Measurements from ENCODE around the gene NFKBIA. TPM values are rescaled to one million over a fixed set of nuclear protein-coding genes. Genes with fewer than 3 reads are reported as not detected.

The NFKBIA gene
- total RNA-seq, 2 experiments from 2014 or later = 264 to 298 TPM

DNA sequence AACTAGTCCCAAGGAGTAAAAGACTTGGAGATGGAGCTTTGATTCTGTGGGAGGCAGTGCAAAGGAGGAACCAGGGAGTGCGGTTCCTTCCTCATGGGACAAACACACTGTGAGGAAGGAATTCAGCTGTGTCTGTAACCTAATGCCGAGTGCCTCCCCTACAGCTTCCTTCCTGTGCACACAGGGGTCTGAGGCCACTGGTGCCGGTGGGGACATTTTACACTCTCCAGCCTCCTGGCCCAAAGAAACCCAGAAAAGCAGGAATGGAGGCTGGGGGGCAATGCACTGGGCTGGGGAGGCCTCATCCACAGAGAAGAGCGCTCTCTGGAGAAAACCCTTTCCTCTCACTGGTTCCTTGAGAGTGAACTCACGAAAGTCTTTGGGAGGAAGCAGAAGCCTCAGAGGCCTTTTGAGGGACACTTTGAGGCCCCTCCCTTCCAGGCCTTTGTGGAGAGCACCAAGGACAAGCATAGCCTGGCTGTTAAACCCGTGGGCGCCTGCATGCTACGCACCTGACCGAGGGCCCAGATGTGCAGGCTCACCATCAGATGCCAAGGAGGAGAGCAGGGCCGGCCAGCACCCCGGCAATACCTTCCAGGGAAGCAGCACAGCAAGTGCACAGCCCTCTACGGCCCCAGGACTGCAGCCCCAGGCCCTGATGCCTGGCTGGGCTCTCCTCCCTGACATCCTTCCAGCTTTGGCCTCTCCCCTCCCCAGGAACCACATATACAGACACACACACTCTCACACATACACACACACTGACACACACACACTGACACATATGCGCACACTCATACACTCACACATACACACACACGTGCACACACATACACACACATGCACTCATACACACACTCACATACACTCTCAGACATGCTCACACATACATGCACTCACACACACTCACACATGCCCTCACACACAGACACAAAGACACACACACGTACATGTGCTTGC, 52.0 kb downstream of the NFKBIA start:
- no peaks in the 10 kb centered on the region for H3K36me3 Mint-ChIP-seq (ENCODE audit: low read depth)
- DNase-seq (no peak), ATAC-seq (no peak)
- H3K4me3 Mint-ChIP-seq = no peak overlapping the region
- POLR2A ChIA-PET = no interaction called here
- intact Hi-C loops (cut with DNase I, micrococcal nuclease) = no loop called here
- peaks cover 34% of the 10 kb centered on the region for H3K4me1 Mint-ChIP-seq
- H3K27ac Mint-ChIP-seq = no peak overlapping the region
- CTCF ChIA-PET = interaction anchor here (0.6 to 1.5 kb wide), 3 partner anchors 14 to 23 kb away, joined by 3 to 6 read pairs (median 4); no protein-coding TSS in a partner anchor
- H3K27me3 Mint-ChIP-seq = no peaks in the 10 kb centered on the region
- H3K9me3 Mint-ChIP-seq (ENCODE audit: low read depth) = no peaks in the 10 kb centered on the region

DNA sequence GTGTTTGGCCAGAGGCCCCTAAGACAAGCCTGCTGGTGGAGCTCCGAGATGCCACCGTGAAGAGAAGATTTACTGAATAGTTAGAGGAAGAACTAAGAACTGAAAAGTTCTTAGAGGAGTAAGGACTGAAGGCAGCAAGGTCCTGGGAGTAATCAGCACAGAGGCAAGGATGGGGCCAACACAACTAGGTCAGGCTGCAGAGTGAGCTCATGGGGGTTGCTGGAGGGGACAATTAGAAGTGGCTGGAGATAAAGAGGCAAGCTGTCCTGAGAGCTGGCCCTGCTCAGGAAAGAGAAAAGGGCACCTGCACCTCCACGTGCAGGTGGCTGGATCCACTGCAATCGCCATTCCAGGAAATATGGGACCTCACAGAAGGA, 52.7 kb downstream of the NFKBIA start:
- peak overlapping the region; percentile 15 for H3K27ac Mint-ChIP-seq
- H3K27me3 Mint-ChIP-seq = no peaks in the 10 kb centered on the region
- ChIA-PET CTCF (interaction anchor here (0.8 to 1.5 kb wide), 3 partner anchors 13 to 629 kb away, joined by 3 to 6 read pairs (median 4); no protein-coding TSS in a partner anchor), POLR2A (no interaction called here)
- DNase-seq (no peak), ATAC-seq (no peak)
- H3K4me1 Mint-ChIP-seq = peaks cover 30% of the 10 kb centered on the region
- intact Hi-C loops (cut with DNase I, micrococcal nuclease) = no loop called here
- H3K36me3 Mint-ChIP-seq (ENCODE audit: low read depth) = no peaks in the 10 kb centered on the region
- no peaks in the 10 kb centered on the region for H3K9me3 Mint-ChIP-seq (ENCODE audit: low read depth)
- no peak overlapping the region for H3K4me3 Mint-ChIP-seq

Other genes with a start within 250 kb of the NFKBIA start
- 100 to 1,000 TPM; 374 to 425 TPM for gene PSMA6, start 112.4 kb downstream of the NFKBIA start, total RNA-seq
- not detected for gene INSM2, start 129.4 kb upstream of the NFKBIA start, total RNA-seq